PC-9 (cell line): ENCODE data around the gene PER1. TPM values are rescaled to one million over a fixed set of nuclear protein-coding genes. Genes with fewer than 3 reads are reported as not detected.

ENCODE experiments used
- BruUV-seq: library from RNA; stranded (reverse); fragments of 400-500 nt; replicated peaks from 2 replicates; lab custom pipeline; 2021; lab: Mats Ljungman, UMichigan
- CTCF ChIA-PET: fragments of 300-600 bp; sonication (Branson Sonifier 250); formaldehyde crosslinking; loops from one replicate; lab custom pipeline; 2022; ENCODE audit warnings: antibody characterized with exemption; lab: Charles Lee
- POLR2A ChIA-PET: fragments of 300-600 bp; sonication (Branson Sonifier 250); formaldehyde crosslinking; loops from one replicate; lab custom pipeline; 2022; ENCODE audit warnings: antibody characterized with exemption; ENCODE audit not compliant: unreplicated experiment; lab: Charles Lee
- DNase-seq, 2 experiments: peaks; one replicate each; pipeline versions ENCODE4 v3.0.0 to v3.0.0-alpha.2; 2015 to 2022; ENCODE audit warnings: mixed read lengths in 1 of 2
- H2AFZ ChIP-seq: fragments of 200-600 bp; sonication (generic); 2 replicates; pipeline ENCODE4 v1.8.1; 2017; ENCODE audit warnings: antibody characterized with exemption
- H3F3A ChIP-seq: fragments of 200-600 bp; sonication (generic); 2 replicates; pipeline ENCODE4 v1.8.1; 2017; ENCODE audit warnings: antibody characterized with exemption, mild to moderate bottlenecking, low read depth; ENCODE audit not compliant: insufficient read depth
- H3K27ac ChIP-seq: fragments of 200-600 bp; sonication (generic); 2 replicates; pipeline ENCODE4 v1.6.1; 2016; ENCODE audit warnings: mixed run types
- H3K27me3 ChIP-seq: fragments of 200-600 bp; sonication (generic); 2 replicates; pipeline ENCODE4 v1.6.1; 2016; ENCODE audit warnings: low read depth, mixed run types; ENCODE audit not compliant: insufficient read depth
- H3K36me3 ChIP-seq: fragments of 200-600 bp; sonication (generic); 2 replicates; pipeline ENCODE4 v1.6.1; 2016; ENCODE audit warnings: low read depth, mixed run types
- H3K4me1 ChIP-seq: fragments of 200-600 bp; sonication (generic); replicated peaks from 2 replicates; pipeline ENCODE4 v1.6.1; 2016; ENCODE audit warnings: mixed run types; ENCODE audit not compliant: insufficient read depth
- H3K4me2 ChIP-seq: fragments of 200-600 bp; sonication (generic); 2 replicates; pipeline ENCODE4 v1.6.1; 2017; ENCODE audit warnings: mixed run types
- H3K4me3 ChIP-seq: fragments of 200-600 bp; sonication (generic); 2 replicates; pipeline ENCODE4 v1.6.1; 2016; ENCODE audit warnings: mixed run types
- H3K79me2 ChIP-seq: fragments of 200-600 bp; sonication (generic); 2 replicates; pipeline ENCODE4 v1.6.1; 2017; ENCODE audit warnings: low read depth, mixed run types
- H3K9me2 ChIP-seq: fragments of 200-600 bp; sonication (generic); 2 replicates; pipeline ENCODE4 v1.8.1; 2017; ENCODE audit warnings: mild to moderate bottlenecking; ENCODE audit not compliant: insufficient read depth
- H3K9me3 ChIP-seq: fragments of 200-600 bp; sonication (generic); 2 replicates; pipeline ENCODE4 v1.8.1; 2016; ENCODE audit warnings: low read depth; ENCODE audit not compliant: insufficient read depth
- H4K20me1 ChIP-seq: fragments of 200-600 bp; sonication (generic); 2 replicates; pipeline ENCODE4 v1.8.1; 2017; ENCODE audit not compliant: insufficient read depth
- CTCF ChIP-seq: fragments of 200-600 bp; sonication (generic); conservative IDR thresholded peaks from 2 replicates; pipeline ENCODE4 v1.6.1; 2017; ENCODE audit warnings: mixed run types, antibody characterized with exemption, mild to moderate bottlenecking, moderate library complexity
- EZH2 ChIP-seq: fragments of 200-600 bp; sonication (generic); IDR thresholded peaks from 2 replicates; pipeline ENCODE4 v1.8.0; 2017; ENCODE audit warnings: antibody characterized with exemption, low read depth
- intact Hi-C: fragments of 100-400 bp; cut with micrococcal nuclease; formaldehyde crosslinking; loops from one replicate; pipeline ENCODE4 v1.10.0; 2022; ENCODE audit not compliant: unreplicated experiment
- total RNA-seq: library from RNA; stranded (reverse); gene quantifications from 2 replicates; pipeline ENCODE4 v1.2.3, GENCODE V29; 2021

PER1 gene
- total RNA-seq, 1 experiment from 2014 or later = 60.2 TPM

- Histone ChIP-seq H3K4me3 (no peak overlapping the region), H3K27ac (no peak overlapping the region), H3K9me2 (no peaks in the 10 kb centered on the region), H3K79me2 (peaks cover 10% of the 10 kb centered on the region; the same call in 1 of the 2 replicates), H3F3A (peaks cover 9% of the 10 kb centered on the region; the same call in 1 of the 2 replicates), H3K36me3 (no peaks in the 10 kb centered on the region), H3K4me2 (no peak overlapping the region), H4K20me1 (no peaks in the 10 kb centered on the region), H3K27me3 (no peaks in the 10 kb centered on the region), H2AFZ (no peak overlapping the region), H3K9me3 (no peaks in the 10 kb centered on the region), H3K4me1 (peaks cover 8% of the 10 kb centered on the region; the same call in 1 of the 2 replicates)
- CTCF ChIA-PET = interaction anchor here (0.6 kb wide), 1 partner anchor 575 kb away, joined by 8 read pairs; no protein-coding TSS in a partner anchor
- TF ChIP-seq EZH2 = no peak
- no peak for TF ChIP-seq CTCF
- POLR2A ChIA-PET = interaction anchor here (1.3 kb wide), 1 partner anchor 8 kb away, joined by 21 read pairs; no protein-coding TSS in a partner anchor
- no TSS peak for BruUV-seq
- no peak for DNase-seq
- intact Hi-C loops = loop anchor here (1.0 kb wide), 1 partner anchor 9 kb away; no protein-coding TSS in a partner anchor
Observed at GRCh38 chr17:8164815-8165131, 12.6 kb upstream of the PER1 start.

GRCh38 chr17:8163978-8164814, 12.0 kb upstream of the PER1 start:
- H2AFZ ChIP-seq = no peak overlapping the region
- H4K20me1 ChIP-seq = no peaks in the 10 kb centered on the region
- no peaks in the 10 kb centered on the region for H3K9me2 ChIP-seq
- H3K79me2 ChIP-seq = peaks cover 10% of the 10 kb centered on the region; the same call in 1 of the 2 replicates
- peaks cover 9% of the 10 kb centered on the region; the same call in 1 of the 2 replicates for H3F3A ChIP-seq
- peaks cover 8% of the 10 kb centered on the region; the same call in 1 of the 2 replicates for H3K4me1 ChIP-seq
- ChIA-PET CTCF (interaction anchor here (0.6 to 0.7 kb wide), 3 partner anchors 497 to 725 kb away, joined by 3 to 11 read pairs (median 8); no protein-coding TSS in a partner anchor), POLR2A (interaction anchor here (0.6 to 1.3 kb wide), 2 partner anchors 9 to 617 kb away, joined by 4 to 21 read pairs; no protein-coding TSS in a partner anchor)
- no peaks in the 10 kb centered on the region for H3K36me3 ChIP-seq
- intact Hi-C loops = loop anchor here (1.0 kb wide), 1 partner anchor 9 kb away; no protein-coding TSS in a partner anchor
- peak in 1 of 2 experiments; percentile 48 for DNase-seq
- H3K4me2 ChIP-seq = peak overlapping the region; percentile 31; the same call in 1 of the 2 replicates
- H3K4me3 ChIP-seq = no peak overlapping the region
- no TSS peak for BruUV-seq
- no peak overlapping the region for H3K27ac ChIP-seq
- H3K9me3 ChIP-seq = no peaks in the 10 kb centered on the region
- TF ChIP-seq EZH2 = no peak
- TF ChIP-seq CTCF = no peak
- no peaks in the 10 kb centered on the region for H3K27me3 ChIP-seq
